Lower leg skin (tissue), 3 donors: ENCODE results near the gene ZMYND8.

Experiments
- CTCF ChIP-seq, 3 donors: fragments of 450-650 bp; IDR thresholded peaks; one replicate each; pipeline ENCODE4 v1.5.1; 2016; ENCODE audit warnings: antibody characterized with exemption in 3 of 3, mild to moderate bottlenecking in 3 of 3, moderate library complexity in 2 of 3
- POLR2A ChIP-seq, 2 donors: fragments of 450-650 bp; IDR thresholded peaks; one replicate each; pipeline ENCODE4 v1.6.1; 2016 to 2017; ENCODE audit warnings: antibody characterized with exemption in 2 of 2, mild to moderate bottlenecking in 1 of 2, moderate library complexity in 1 of 2

- TF ChIP-seq POLR2A (IDR thresholded peaks at IDR 0.05): no peak
- TF ChIP-seq CTCF (IDR thresholded peaks at IDR 0.05): no peak
Observed at GRCh38 chr20:47262365-47263013, 94.0 kb downstream of the ZMYND8 start.
